Measurements from ENCODE around the gene SHROOM4. TPM values are rescaled to one million over a fixed set of nuclear protein-coding genes. Genes with fewer than 3 reads are reported as not detected.

Gene SHROOM4
- total RNA-seq, 1 experiment from 2014 or later: 0.05 TPM

- RAD21 ChIA-PET (ENCODE audit: low non-redundant PET in 1 of 2, low total read pairs in 2 of 2, uncharacterized antibody in 2 of 2, unreplicated experiment in 2 of 2): no interaction called here
- H3K36me3 ChIP-seq (ENCODE audit: control insufficient read depth in 1 of 2, insufficient read depth in 2 of 2, low read length in 2 of 2): no peaks in the 10 kb centered on the region
- no peak overlapping the region for H3K9ac ChIP-seq (ENCODE audit: low read length)
- no peak overlapping the region for H2AFZ ChIP-seq (ENCODE audit: low read depth, low read length, poor library complexity, severe bottlenecking)
- H3K4me3 ChIP-seq (replicated peaks in 1 of 2; ENCODE audit: low read depth in 1 of 2, low read length in 2 of 2): no peak overlapping the region
- POLR2A ChIA-PET: no interaction called here
- H3K9me2 ChIP-seq (ENCODE audit: insufficient read depth): no peaks in the 10 kb centered on the region
- CTCF ChIA-PET: no interaction called here
- no peak overlapping the region for H3K27ac ChIP-seq (ENCODE audit: low read depth, low read length)
- peaks cover 13% of the 10 kb centered on the region; the same call in 1 of the 2 replicates for H3K27me3 ChIP-seq (ENCODE audit: insufficient read depth, low read length)
- ATAC-seq (no peak), DNase-seq (ENCODE audit: low read depth, low spot score) (no peak)
- no peak overlapping the region for H3K4me2 ChIP-seq (ENCODE audit: low read length)
- no peaks in the 10 kb centered on the region for H3K9me3 ChIP-seq (ENCODE audit: control insufficient read depth in 1 of 2, insufficient read depth in 1 of 2, low read depth in 1 of 2, low read length in 2 of 2)
- H3K4me1 ChIP-seq (ENCODE audit: control insufficient read depth in 1 of 2, insufficient read depth in 2 of 2, low read length in 2 of 2): no peaks in the 10 kb centered on the region
- no peak for TF ChIP-seq SIN3A (IDR thresholded peaks at IDR 0.05; ENCODE audit: low read depth)
- no peak for TF ChIP-seq CTCF (IDR thresholded peaks at IDR 0.05 in 2 of 3, conservative IDR thresholded peaks at IDR 0.05 in 1 of 3; ENCODE audit: borderline replicate concordance in 1 of 3, insufficient read depth in 1 of 3, low read depth in 2 of 3, low read length in 2 of 3)
- no peak for TF ChIP-seq ELF1 (IDR thresholded peaks at IDR 0.05; ENCODE audit: borderline replicate concordance, low read depth)
- TF ChIP-seq ZNF274 (IDR thresholded peaks at IDR 0.05; ENCODE audit: low read depth, low read length): no peak
- TF ChIP-seq REST (IDR thresholded peaks at IDR 0.05; ENCODE audit: low read depth): no peak
- TF ChIP-seq JUND (IDR thresholded peaks at IDR 0.05): no peak
- no peak for TF ChIP-seq EZH2 (IDR thresholded peaks at IDR 0.05)
- no peak for TF ChIP-seq ATF3 (IDR thresholded peaks at IDR 0.05)
- no peak for TF ChIP-seq CEBPB (IDR thresholded peaks at IDR 0.05; ENCODE audit: low read depth)
- no peak for TF ChIP-seq POLR2A (IDR thresholded peaks at IDR 0.05; ENCODE audit: borderline replicate concordance, extremely low read depth, insufficient read depth, insufficient read length)
- TF ChIP-seq EZH2phosphoT487 (IDR thresholded peaks at IDR 0.05; ENCODE audit: borderline replicate concordance): no peak
- TF ChIP-seq YY1 (IDR thresholded peaks at IDR 0.05; ENCODE audit: extremely low read depth, insufficient replicate concordance, low read depth, low read length): no peak
- TF ChIP-seq RAD21 (IDR thresholded peaks at IDR 0.05; ENCODE audit: low read depth): no peak
- no peak for TF ChIP-seq EGR1 (IDR thresholded peaks at IDR 0.05; ENCODE audit: low read depth)
- TF ChIP-seq FOSL1 (IDR thresholded peaks at IDR 0.05; ENCODE audit: low read depth): no peak
- no peak for TF ChIP-seq ZFX (IDR thresholded peaks at IDR 0.05)
- TF ChIP-seq POLR2AphosphoS5 (IDR thresholded peaks at IDR 0.05; ENCODE audit: low read depth, low read length): no peak
- no peak for TF ChIP-seq MAX (IDR thresholded peaks at IDR 0.05)
- intact Hi-C loops (cut with micrococcal nuclease): loop anchor here (10.0 kb wide), 1 partner anchor 57 kb away; no protein-coding TSS in a partner anchor
- no TSS peak for BruUV-seq (replicated peaks)
- no peaks in the 10 kb centered on the region for H3K79me2 ChIP-seq (ENCODE audit: insufficient read depth, low read length)
- no peaks in the 10 kb centered on the region for H4K20me1 ChIP-seq (ENCODE audit: insufficient read depth)
These were observed 106.6 kb downstream of the SHROOM4 start for GRCh38 chrX:50707405-50707804.
